Esophagus muscularis mucosa (tissue), 4 donors: ENCODE data around the gene OTOGL. TPM values are rescaled to one million over a fixed set of nuclear protein-coding genes. Genes with fewer than 3 reads are reported as not detected.

Experiments used
- DNase-seq: peaks from one replicate; pipeline ENCODE4 v3.0.0-alpha.2; 2017; ENCODE audit errors: extremely low spot score
- H3K27ac ChIP-seq, 4 donors: fragments of 200-600 bp; sonication (generic); replicated peaks in 1 of 4; 1 replicate in 3 of 4; 2 replicates in 1 of 4; pipeline ENCODE4 v1.5.1; 2016 to 2019; ENCODE audit warnings: mild to moderate bottlenecking in 1 of 4
- H3K27me3 ChIP-seq, 4 donors: fragments of 200-600 bp; sonication (generic); one replicate each; pipeline versions ENCODE4 v1.5.1 to v1.6.0; 2016 to 2019
- H3K36me3 ChIP-seq, 4 donors: fragments of 200-600 bp; sonication (generic); one replicate each; pipeline ENCODE4 v1.5.1; 2016 to 2019
- H3K4me1 ChIP-seq, 4 donors: fragments of 200-600 bp; sonication (generic); one replicate each; pipeline ENCODE4 v1.5.1; 2016 to 2019
- H3K4me3 ChIP-seq, 4 donors: fragments of 200-600 bp; sonication (generic); 1 replicate in 2 of 4; 2 replicates in 2 of 4; pipeline ENCODE4 v1.5.1; 2016 to 2019; ENCODE audit warnings: mild to moderate bottlenecking in 4 of 4, moderate library complexity in 1 of 4
- H3K9me3 ChIP-seq, 4 donors: fragments of 200-600 bp; sonication (generic); 1 replicate in 3 of 4; 2 replicates in 1 of 4; pipeline ENCODE4 v1.5.1; 2016 to 2019
- EP300 ChIP-seq: sonication (generic); formaldehyde crosslinking; IDR thresholded peaks from one replicate; pipeline ENCODE4 v1.6.1; 2017; ENCODE audit warnings: antibody characterized with exemption
- POLR2A ChIP-seq: fragments of 450-650 bp; IDR thresholded peaks from one replicate; pipeline ENCODE4 v1.6.1; 2017; ENCODE audit warnings: antibody characterized with exemption, moderate library complexity, mild to moderate bottlenecking, low read depth
- POLR2AphosphoS5 ChIP-seq, 2 donors: sonication (generic); formaldehyde crosslinking; IDR thresholded peaks; one replicate each; pipeline ENCODE4 v1.6.1; 2017; ENCODE audit warnings: antibody characterized with exemption in 2 of 2
- WGBS: methylation state at CpG from one replicate; pipeline ENCODE4 v1.1.5; 2018; 5-methylcytosine and 5-hydroxymethylcytosine counted together
- intact Hi-C: fragments of 100-400 bp; cut with DNase I; formaldehyde crosslinking; loops from one replicate; pipeline ENCODE4 v1.15.1; 2023
- total RNA-seq, 4 donors: library from RNA; depleted of rRNA; stranded (reverse); fragments of >200 nt; gene quantifications; one replicate each; pipeline versions ENCODE4 v1.1.0 to v1.2.1, GENCODE V29; 2016
- TF ChIP-seq, protein P1 (sequence below), 3 experiments: fragments of 200-600 bp in 2 of 3; fragments of 450-650 bp in 1 of 3; sonication (generic) in 2 of 3; IDR thresholded peaks; one replicate each; pipeline ENCODE4 v1.5.1; 2017 to 2019; ENCODE audit warnings: antibody characterized with exemption in 3 of 3, mild to moderate bottlenecking in 2 of 3, moderate library complexity in 1 of 3

OTOGL gene
- total RNA-seq, 4 donors from 2014 or later = 0.83 to 2.0 (median 1.6) TPM

- H3K36me3 ChIP-seq = no peaks in the 10 kb centered on the region
- no peaks in the 10 kb centered on the region for H3K9me3 ChIP-seq
- H3K4me3 ChIP-seq = no peak overlapping the region
- TF ChIP-seq EP300 = no peak
- no peak for TF ChIP-seq POLR2AphosphoS5 (IDR thresholded peaks at IDR 0.05)
- TF ChIP-seq, protein P1, sequence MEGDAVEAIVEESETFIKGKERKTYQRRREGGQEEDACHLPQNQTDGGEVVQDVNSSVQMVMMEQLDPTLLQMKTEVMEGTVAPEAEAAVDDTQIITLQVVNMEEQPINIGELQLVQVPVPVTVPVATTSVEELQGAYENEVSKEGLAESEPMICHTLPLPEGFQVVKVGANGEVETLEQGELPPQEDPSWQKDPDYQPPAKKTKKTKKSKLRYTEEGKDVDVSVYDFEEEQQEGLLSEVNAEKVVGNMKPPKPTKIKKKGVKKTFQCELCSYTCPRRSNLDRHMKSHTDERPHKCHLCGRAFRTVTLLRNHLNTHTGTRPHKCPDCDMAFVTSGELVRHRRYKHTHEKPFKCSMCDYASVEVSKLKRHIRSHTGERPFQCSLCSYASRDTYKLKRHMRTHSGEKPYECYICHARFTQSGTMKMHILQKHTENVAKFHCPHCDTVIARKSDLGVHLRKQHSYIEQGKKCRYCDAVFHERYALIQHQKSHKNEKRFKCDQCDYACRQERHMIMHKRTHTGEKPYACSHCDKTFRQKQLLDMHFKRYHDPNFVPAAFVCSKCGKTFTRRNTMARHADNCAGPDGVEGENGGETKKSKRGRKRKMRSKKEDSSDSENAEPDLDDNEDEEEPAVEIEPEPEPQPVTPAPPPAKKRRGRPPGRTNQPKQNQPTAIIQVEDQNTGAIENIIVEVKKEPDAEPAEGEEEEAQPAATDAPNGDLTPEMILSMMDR (IDR thresholded peaks at IDR 0.05) = no peak
- TF ChIP-seq POLR2A = no peak
- no peak for DNase-seq
- intact Hi-C loops = no loop called here
- H3K27ac ChIP-seq = no peak overlapping the region
- H3K4me1 ChIP-seq = no peaks in the 10 kb centered on the region
- 0% methylated on average over 1 of the region's 1 CpG for WGBS
- H3K27me3 ChIP-seq = no peaks in the 10 kb centered on the region
Measured at GRCh38 chr12:80317899-80318298, 218.6 kb downstream of the OTOGL start.

DNA sequence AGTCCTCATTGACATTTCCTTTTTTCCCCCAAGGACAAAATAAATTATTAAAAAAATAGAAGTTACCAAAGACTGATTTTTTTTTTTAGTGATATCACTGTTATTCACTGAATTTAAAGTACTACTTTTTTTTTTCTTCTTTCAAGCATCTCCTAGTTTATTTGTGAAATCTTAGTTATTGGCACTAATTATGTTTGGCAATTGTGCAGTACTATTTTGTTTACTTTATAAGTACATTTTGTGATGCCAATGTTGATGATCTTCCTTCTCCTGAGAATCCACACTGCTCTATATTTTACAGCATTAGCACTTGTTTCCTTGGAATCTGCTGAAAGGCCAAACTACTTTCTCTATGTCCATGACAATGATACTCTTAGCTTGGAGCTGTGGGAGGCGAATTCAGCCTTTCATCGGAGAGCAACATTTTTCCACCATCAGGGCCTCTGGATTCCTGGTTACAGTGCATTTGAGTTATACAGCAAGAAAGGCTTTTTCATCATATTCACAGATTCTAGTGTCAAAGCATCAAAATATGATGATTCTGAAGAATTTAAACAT lies 220.9 kb downstream of the OTOGL start:
- Histone ChIP-seq H3K4me3 (no peak overlapping the region), H3K27me3 (no peaks in the 10 kb centered on the region), H3K9me3 (no peaks in the 10 kb centered on the region), H3K27ac (no peak overlapping the region), H3K4me1 (no peaks in the 10 kb centered on the region), H3K36me3 (no peaks in the 10 kb centered on the region)
- intact Hi-C loops = no loop called here
- 76% methylated on average over 2 of the region's 2 CpGs for WGBS
- no peak for TF ChIP-seq EP300
- TF ChIP-seq, protein P1 (IDR thresholded peaks at IDR 0.05) = no peak
- no peak for TF ChIP-seq POLR2A
- TF ChIP-seq POLR2AphosphoS5 (IDR thresholded peaks at IDR 0.05) = no peak
- DNase-seq = no peak

DNA sequence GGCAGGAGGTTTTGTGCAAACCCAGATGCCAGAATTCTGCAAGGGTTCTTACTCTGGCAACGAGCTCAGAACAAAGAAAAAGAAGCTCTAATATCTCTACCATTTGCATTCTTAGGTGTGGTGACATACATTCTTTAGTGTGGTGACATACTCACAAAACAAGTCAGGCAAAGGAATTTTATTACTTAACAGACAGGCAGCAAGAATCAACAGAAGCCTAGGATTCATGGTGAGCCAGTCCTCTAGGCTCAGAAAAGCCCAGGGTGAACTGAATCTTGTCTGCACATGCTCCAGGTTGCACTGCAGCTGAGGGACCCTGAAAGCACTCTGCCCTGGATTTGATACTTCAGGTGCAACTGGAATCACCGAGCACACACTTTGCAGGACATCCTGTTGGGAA lies 222.3 kb downstream of the OTOGL start:
- Histone ChIP-seq H3K4me1 (no peaks in the 10 kb centered on the region), H3K9me3 (no peaks in the 10 kb centered on the region), H3K27ac (no peak overlapping the region), H3K27me3 (no peaks in the 10 kb centered on the region), H3K36me3 (no peaks in the 10 kb centered on the region), H3K4me3 (no peak overlapping the region)
- intact Hi-C loops = no loop called here
- 68% methylated on average over 2 of the region's 2 CpGs for WGBS
- no peak for DNase-seq
- TF ChIP-seq POLR2AphosphoS5 (IDR thresholded peaks at IDR 0.05) (no peak), POLR2A (no peak), EP300 (no peak)
- TF ChIP-seq, protein P1 (IDR thresholded peaks at IDR 0.05) = no peak

DNA sequence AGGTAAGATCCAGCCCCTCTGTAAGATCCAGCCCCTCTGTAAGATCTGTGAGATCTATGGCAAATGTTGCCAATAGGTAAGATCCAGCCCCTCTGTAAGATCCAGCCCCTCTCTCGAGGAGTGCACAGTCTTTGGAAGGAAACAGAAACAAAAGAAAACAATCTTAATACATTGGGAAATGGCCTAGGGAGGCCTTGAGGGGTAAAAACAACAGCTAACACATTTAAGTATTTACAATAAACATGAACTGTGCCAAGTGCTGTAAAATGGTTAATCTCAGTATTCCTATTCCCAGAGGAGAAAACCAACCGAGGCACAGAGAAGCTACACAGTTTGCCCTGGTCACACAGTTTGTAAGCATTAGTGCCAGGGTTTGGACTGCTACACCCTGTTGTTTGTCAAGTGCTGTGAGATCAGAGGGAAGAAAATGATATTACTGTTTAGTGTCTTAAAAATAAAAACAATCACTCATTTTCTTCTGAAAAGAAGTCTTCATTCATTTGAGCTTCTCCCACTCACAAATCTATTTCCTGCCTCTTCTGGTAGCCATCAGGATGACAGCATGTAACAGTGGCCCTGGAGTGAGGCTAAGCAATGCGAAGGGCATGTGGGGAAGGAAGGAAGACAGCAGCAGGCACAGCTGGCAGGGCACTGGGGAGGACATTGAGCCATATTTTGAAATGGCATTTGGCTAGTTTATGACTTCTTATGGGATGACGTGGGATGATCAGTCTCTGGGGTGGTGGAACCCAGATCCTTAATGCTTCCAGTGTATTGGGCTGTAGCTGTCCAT lies 226.0 kb downstream of the OTOGL start:
- TF ChIP-seq POLR2AphosphoS5 (IDR thresholded peaks at IDR 0.05) (no peak), EP300 (no peak), POLR2A (no peak)
- TF ChIP-seq, protein P1 (IDR thresholded peaks at IDR 0.05) = no peak
- H3K27me3 ChIP-seq = no peaks in the 10 kb centered on the region
- no peaks in the 10 kb centered on the region for H3K4me1 ChIP-seq
- H3K4me3 ChIP-seq = no peak overlapping the region
- no peak overlapping the region for H3K27ac ChIP-seq
- intact Hi-C loops = no loop called here
- DNase-seq = no peak
- WGBS = 63% methylated on average over 4 of the region's 4 CpGs
- H3K9me3 ChIP-seq = no peaks in the 10 kb centered on the region
- no peaks in the 10 kb centered on the region for H3K36me3 ChIP-seq
